Right lobe of liver (tissue), 4 donors: Measurements from ENCODE around the gene GULP1.

ENCODE experiments used
- CTCF ChIP-seq, 4 donors: fragments of 200-600 bp in 3 of 4; fragments of 450-650 bp in 1 of 4; IDR thresholded peaks; one replicate each; pipeline versions ENCODE4 v1.5.1 to v1.8.0; 2016 to 2022; ENCODE audit warnings: antibody characterized with exemption in 4 of 4, mild to moderate bottlenecking in 2 of 4
- POLR2A ChIP-seq: fragments of 450-650 bp; IDR thresholded peaks from one replicate; pipeline ENCODE4 v1.6.1; 2017; ENCODE audit warnings: antibody characterized with exemption, mild to moderate bottlenecking
- donor health status: DM: no; HTN: no; CAD: no.
- donor health status: DM: no; HTN: no; CAD: no.
- donor health status: DM: no; HTN: yes; CAD: no.

- TF ChIP-seq CTCF (IDR thresholded peaks at IDR 0.05), result no peak
- no peak for TF ChIP-seq POLR2A
Observed at GRCh38 chr2:188449561-188449960, 157.9 kb downstream of the GULP1 start.
